AML-193 (cell line): Measurements from ENCODE around the gene CREM.
"Not testable (repeated sequence)": the region's sequence is repeated elsewhere in the genome, so short reads cannot be mapped to it uniquely, and the experiment has no call there.

Experiments used
- DNase-seq, 2 experiments: peaks; one replicate each; lab custom pipeline; 2025; lab: John Stamatoyannopoulos, UW

The CREM gene

GRCh38 chr10:35126530-35127288 lies at the start of gene CREM:
Gene CREM (plus strand): TSS chr10:35126846. CDS start chr10:35137836, 10,990 bp downstream.
- peak; percentile 88 to 93 for DNase-seq

DNA sequence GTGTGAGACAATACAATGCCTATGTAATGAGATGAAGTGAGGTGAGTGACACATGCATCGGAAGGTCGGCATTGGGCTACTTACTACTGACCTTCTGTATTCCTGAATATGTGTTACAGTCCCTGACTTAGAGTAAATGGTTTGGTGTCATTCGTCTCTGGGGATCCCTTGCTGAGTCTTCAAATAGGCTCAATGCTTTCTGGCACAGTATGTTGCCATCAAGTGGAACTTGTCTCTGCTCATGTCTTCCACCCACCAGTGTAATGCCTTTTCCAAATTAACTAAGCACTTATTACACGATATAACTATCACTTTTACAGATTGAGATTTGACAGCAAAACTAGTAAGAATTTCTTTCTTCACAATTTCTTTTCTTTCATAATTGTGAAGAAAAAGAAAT lies 47.4 kb upstream of the CREM start:
- no peak for DNase-seq

GRCh38 chr10:35079763-35080162 lies 46.9 kb upstream of the CREM start:
- no peak for DNase-seq

DNA sequence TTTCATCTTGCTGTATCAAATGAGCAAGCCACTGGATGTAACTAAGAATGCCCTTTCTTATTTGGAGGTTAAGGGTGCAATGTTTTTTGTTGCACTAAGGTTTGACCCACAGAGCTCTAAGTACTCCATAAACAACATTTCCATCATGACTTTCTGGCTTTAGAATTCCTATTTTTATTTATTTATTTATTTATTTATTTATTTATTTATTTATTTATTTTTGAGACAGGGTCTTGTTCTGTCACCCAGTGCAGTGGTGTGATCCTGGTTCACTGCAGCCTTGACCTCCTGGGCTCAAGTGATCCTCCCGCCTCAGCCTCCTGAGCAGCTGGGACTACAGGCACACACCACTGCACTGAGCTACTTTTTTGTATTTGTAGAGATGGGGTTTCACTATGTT lies 46.4 kb upstream of the CREM start:
- DNase-seq = not testable (repeated sequence)

DNA sequence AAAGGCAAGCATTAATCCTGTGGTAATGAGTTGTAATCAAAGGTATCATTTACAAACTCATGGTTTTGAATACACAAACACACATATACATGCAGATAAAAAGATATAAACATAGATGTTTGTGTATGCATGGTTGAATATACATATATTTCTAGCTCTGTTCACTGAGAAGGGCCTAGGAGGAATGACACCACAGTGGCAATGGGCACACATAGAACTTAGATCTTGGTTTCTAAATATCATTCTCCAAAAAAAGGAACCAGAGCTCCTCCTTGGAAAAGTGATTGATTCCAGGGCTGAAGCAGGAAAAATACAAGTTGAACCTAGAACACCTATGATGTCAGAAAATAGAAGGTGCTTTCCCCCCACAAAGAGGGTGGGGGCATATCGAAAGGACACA lies 43.4 kb upstream of the CREM start:
- DNase-seq = no peak

DNA sequence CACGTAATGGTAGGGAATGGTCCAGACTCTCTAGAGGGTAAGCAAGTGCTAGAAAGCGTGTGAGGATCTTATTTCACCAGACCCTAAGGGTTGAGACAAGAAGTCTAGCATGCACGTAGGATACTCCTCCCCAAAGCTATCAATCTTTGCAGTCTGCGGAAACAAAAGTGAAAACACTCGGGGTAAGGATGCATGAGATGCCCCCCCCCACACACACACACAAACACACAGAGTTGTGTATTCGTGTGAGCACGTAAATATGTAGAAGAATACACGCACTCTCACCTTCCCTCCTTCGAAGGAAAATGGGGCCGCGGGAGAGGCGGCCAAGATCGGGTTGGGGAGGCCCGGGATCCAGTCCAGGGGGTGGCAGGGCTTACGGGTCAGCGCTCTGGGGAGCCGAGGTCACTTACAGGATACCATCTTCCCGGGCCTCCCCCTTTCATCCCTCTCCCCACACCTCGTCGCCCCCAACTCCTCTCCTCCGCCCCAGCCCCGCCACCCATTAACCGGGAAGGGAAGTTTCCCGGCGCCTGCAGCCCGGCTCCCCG lies 37.0 kb upstream of the CREM start:
- no peak for DNase-seq

GRCh38 chr10:35090162-35090954 lies 36.3 kb upstream of the CREM start, which contains the start of gene CUL2:
Gene CUL2 (minus strand): TSS chr10:35090341. CDS start chr10:35071317, 19,024 bp downstream.
- peak; percentile 79 to 83 for DNase-seq

GRCh38 chr10:35091994-35092790 lies 34.5 kb upstream of the CREM start:
- no peak for DNase-seq

- no peak for DNase-seq
These were observed 33.8 kb upstream of the CREM start for GRCh38 chr10:35092851-35093250.

- no peak for DNase-seq
These were observed 30.3 kb upstream of the CREM start for GRCh38 chr10:35096312-35096711.

DNA sequence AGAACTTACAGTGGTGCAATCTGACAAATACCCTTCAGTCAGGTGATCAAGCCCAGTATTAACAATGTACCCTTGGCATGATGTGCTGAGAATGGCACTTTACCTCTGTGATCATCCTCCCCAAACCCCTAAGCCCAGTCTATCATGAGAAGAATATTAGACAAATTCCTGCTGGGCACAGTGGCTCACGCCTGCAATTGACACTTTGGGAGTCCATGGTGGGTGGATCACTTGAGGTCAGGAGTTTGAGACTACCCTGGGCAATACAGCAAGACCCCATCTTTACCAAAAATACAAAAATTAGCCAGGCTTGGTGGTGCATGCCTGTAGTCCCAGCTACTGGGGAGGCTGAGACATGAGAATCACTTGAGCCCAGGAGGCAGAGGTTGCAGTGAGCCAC lies 29.1 kb upstream of the CREM start:
- DNase-seq = no peak

GRCh38 chr10:35103882-35104281 lies 22.8 kb upstream of the CREM start:
- DNase-seq = no peak

GRCh38 chr10:35112571-35112970 lies 14.1 kb upstream of the CREM start:
- no peak for DNase-seq

- no peak for DNase-seq
These were observed 7.3 kb upstream of the CREM start for GRCh38 chr10:35119378-35119777.

DNA sequence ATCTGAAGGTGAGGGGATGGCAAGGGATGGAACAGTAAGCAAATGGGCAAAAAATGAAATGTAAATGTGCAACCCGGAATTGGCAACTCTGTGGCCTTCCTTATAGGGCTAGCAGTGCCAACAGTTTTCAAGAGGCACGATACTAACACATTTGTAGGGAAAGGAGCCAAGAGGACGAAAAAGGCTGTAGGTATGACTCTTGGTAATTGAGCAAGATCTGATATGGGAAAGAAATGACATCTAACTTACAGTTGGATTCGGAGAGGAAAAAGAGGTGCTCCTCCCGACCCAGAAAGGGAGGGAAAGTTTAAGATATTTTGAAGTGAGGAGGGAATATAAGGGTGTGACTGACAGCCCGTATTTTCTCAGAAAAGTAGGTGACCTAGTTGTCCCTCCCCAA lies 2.1 kb upstream of the CREM start:
- DNase-seq = no peak

- no peak for DNase-seq
These were observed 550 bp upstream of the CREM start for GRCh38 chr10:35126062-35126529.

GRCh38 chr10:35127289-35127891 lies 744 bp downstream of the CREM start:
- peak; percentile 26 to 31 for DNase-seq

DNA sequence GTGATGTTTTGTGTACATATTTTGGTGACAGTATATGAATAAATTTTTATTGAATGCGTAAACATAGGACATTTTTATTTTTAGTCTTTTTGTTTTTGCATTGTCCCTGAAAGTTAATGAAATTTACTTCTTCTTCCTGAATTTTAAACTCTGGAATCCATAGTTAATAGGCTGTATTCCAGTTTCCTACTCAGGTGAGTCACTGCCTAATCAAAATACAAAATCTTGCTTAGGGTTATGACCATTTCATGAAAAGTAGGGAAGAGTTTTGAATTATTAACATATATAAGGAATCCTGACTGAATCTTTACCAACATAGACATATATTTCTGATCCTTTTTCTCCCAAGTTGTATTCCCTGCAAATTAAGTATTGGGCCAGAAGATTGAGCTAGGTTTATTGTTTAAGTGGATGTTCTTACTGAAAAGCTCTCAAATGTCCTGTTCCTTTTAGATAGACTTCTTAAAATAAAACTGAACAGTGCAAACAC lies 2.6 kb downstream of the CREM start:
- DNase-seq = no peak

DNA sequence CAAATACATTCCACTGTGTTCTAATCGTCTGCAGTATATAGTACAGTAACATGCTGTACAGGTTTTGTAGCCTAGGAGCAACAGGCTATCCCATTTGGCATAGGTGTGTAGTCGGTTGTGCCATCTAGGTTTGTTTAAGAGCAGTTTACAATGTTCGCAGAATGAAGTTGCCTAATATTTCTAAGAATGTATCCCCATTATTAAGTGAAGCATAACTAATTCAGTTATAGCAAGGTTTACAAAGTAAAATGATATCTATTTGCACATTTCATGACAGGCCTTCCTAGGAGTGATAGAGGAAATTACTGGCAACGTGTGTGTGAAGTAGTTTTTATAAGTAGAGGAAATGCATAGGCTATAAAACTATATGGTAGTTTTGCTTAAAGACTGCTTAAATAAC lies 4.0 kb downstream of the CREM start:
- DNase-seq = no peak

DNA sequence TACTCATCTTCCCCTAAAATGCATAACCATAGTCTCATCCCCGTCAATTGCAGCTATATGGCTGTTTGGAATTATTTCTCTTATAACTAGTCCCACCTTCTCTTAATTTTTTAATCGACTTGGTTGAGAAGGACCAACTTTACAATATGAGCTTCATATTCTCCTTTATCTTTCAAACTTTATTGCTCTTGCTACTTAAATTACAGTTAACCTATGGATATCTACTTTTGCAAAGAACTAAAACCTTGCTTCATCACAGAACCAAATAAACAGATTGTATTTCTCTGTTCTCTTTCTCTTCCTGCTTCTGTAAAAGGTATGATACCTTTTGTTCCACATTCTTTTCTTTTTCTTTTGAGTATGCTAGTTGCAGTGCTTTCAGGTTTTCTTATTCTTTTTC lies 6.1 kb downstream of the CREM start:
- DNase-seq = no peak

- no peak for DNase-seq
These were observed 6.9 kb downstream of the CREM start for GRCh38 chr10:35133586-35133985.
